K562 (cell line): Measurements from ENCODE around the gene RPL21. TPM values are rescaled to one million over a fixed set of nuclear protein-coding genes. Genes with fewer than 3 reads are reported as not detected.

Source experiments
- ATAC-seq: fragments of 200-7000 bp; cut with Tn5 transposase; 3 replicates; pipeline ENCODE4 v1.9.1; 2020; ENCODE audit warnings: moderate library complexity
- BruUV-seq: library from RNA; stranded (reverse); fragments of 400-500 nt; replicated peaks from 2 replicates; lab custom pipeline; 2021; lab: Mats Ljungman, UMichigan
- CTCF ChIA-PET: fragments of 300-600 bp; formaldehyde crosslinking; extraction: SDS; loops from one replicate; lab custom pipeline; 2021; ENCODE audit warnings: low intra/inter-chr PET ratio; lab: Yijun Ruan, JAX
- POLR2A ChIA-PET: fragments of 300-600, 350-650 bp; sonication (Branson Sonifier 250); formaldehyde crosslinking; extraction: SDS; loops from one replicate; lab custom pipeline; 2021; ENCODE audit warnings: antibody characterized with exemption, inconsistent platforms; lab: Yijun Ruan, JAX
- DNase-seq, 4 experiments: peaks; one replicate each; pipeline versions ENCODE4 v3.0.0 to v3.0.0-alpha.2; 2011 to 2018; ENCODE audit warnings: low spot score in 3 of 4, mixed read lengths in 3 of 4; ENCODE audit errors: extremely low read depth in 1 of 4
- FAIRE-seq: peaks from 2 replicates; lab custom pipeline; 2011; peaks lifted over from hg19 to GRCh38; lab: Jason Lieb, UNC
- H2AFZ ChIP-seq: 2 replicates; pipeline ENCODE4 v1.6.0; 2011; ENCODE audit warnings: low read depth, low read length, control low read depth, inconsistent platforms
- H3K27ac ChIP-seq: fragments of 200-600 bp; 3 replicates; pipeline ENCODE4 v1.8.0; 2011; ENCODE audit warnings: low read depth, mild to moderate bottlenecking, control low read depth, inconsistent platforms, low read length, moderate library complexity, mixed read lengths; ENCODE audit errors: extremely low read depth
- H3K27me3 ChIP-seq, 2 experiments: fragments of 300-600 bp in 1 of 2; 2 replicates in 1 of 2; 3 replicates in 1 of 2; pipeline versions ENCODE4 v1.6.0 to v1.8.0; 2011; ENCODE audit warnings: inconsistent platforms in 2 of 2, low read length in 2 of 2, mild to moderate bottlenecking in 1 of 2, mixed read lengths in 1 of 2, moderate library complexity in 1 of 2; ENCODE audit not compliant: control insufficient read depth in 2 of 2, insufficient read depth in 2 of 2
- H3K36me3 ChIP-seq: fragments of 300-600 bp; 3 replicates; pipeline ENCODE4 v1.8.0; 2011; ENCODE audit warnings: mild to moderate bottlenecking, low read length, inconsistent platforms; ENCODE audit not compliant: control insufficient read depth, insufficient read depth
- H3K4me1 ChIP-seq, 2 experiments: fragments of 200-600 bp in 1 of 2; replicated peaks in 1 of 2; 2 replicates in 1 of 2; 3 replicates in 1 of 2; pipeline versions ENCODE4 v1.5.1 to v1.8.0; 2011; ENCODE audit warnings: inconsistent platforms in 2 of 2, low read length in 2 of 2, mild to moderate bottlenecking in 1 of 2, mixed read lengths in 1 of 2, moderate library complexity in 1 of 2; ENCODE audit not compliant: control insufficient read depth in 2 of 2, insufficient read depth in 2 of 2
- H3K4me2 ChIP-seq: 2 replicates; pipeline ENCODE4 v1.6.1; 2011; ENCODE audit warnings: low read length, control low read depth, inconsistent platforms, mixed read lengths; ENCODE audit not compliant: insufficient read depth
- H3K4me3 ChIP-seq: fragments of 200-600 bp; sonication (generic), shearing (Covaris generic); 2 replicates; pipeline ENCODE4 v1.5.1; 2016; ENCODE audit warnings: control low read depth, inconsistent platforms
- H3K79me2 ChIP-seq: fragments of 200-600 bp; 3 replicates; pipeline ENCODE4 v1.8.0; 2011; ENCODE audit warnings: low read length, inconsistent platforms; ENCODE audit not compliant: control insufficient read depth, insufficient read depth
- H3K9ac ChIP-seq, 2 experiments: 2 replicates each; pipeline versions ENCODE4 v1.6.0 to v1.6.1; 2011; ENCODE audit warnings: low read depth in 2 of 2, low read length in 2 of 2, control low read depth in 1 of 2, inconsistent platforms in 1 of 2, mild to moderate bottlenecking in 1 of 2, mixed read lengths in 1 of 2; ENCODE audit not compliant: insufficient read depth in 1 of 2
- H3K9me1 ChIP-seq: one replicate; pipeline ENCODE4 v1.6.0; 2011; ENCODE audit warnings: inconsistent platforms, mild to moderate bottlenecking, low read length, moderate library complexity; ENCODE audit not compliant: control insufficient read depth, insufficient read depth
- H3K9me3 ChIP-seq: replicated peaks from 2 replicates; pipeline ENCODE4 v1.5.1; 2011; ENCODE audit warnings: low read depth, low read length, inconsistent platforms; ENCODE audit not compliant: control insufficient read depth, insufficient read depth
- H4K20me1 ChIP-seq: replicated peaks from 2 replicates; pipeline ENCODE4 v1.6.1; 2011; ENCODE audit warnings: low read length, inconsistent platforms, mixed read lengths; ENCODE audit not compliant: control insufficient read depth, insufficient read depth
- ATF2 ChIP-seq: sonication (generic); formaldehyde crosslinking; IDR thresholded peaks from 2 replicates; pipeline ENCODE4 v1.8.1; 2022; ENCODE audit warnings: missing genetic modification reagents
- BRD9 ChIP-seq: fragments of 450-650 bp; IDR thresholded peaks from 2 replicates; pipeline ENCODE4 v1.6.1; 2018; ENCODE audit warnings: low read depth; ENCODE audit not compliant: partially characterized antibody
- CBX1 ChIP-seq: sonication (generic); IDR thresholded peaks from 2 replicates; pipeline ENCODE4 v1.6.1; 2016; ENCODE audit warnings: antibody characterized with exemption, low read depth, mild to moderate bottlenecking
- CBX2 ChIP-seq: fragments of 200-600 bp; sonication (generic); IDR thresholded peaks from one replicate; pipeline ENCODE4 v1.6.1; 2012; ENCODE audit warnings: mild to moderate bottlenecking, low read length, inconsistent platforms; ENCODE audit not compliant: insufficient read depth, poor library complexity, severe bottlenecking
- CREB1 ChIP-seq, 2 experiments: sonication (generic) in 1 of 2; formaldehyde crosslinking in 1 of 2; IDR thresholded peaks; 2 replicates each; pipeline versions ENCODE4 v1.6.1 to v1.8.0; 2012 to 2022; ENCODE audit warnings: inconsistent platforms in 1 of 2, mild to moderate bottlenecking in 1 of 2, missing genetic modification reagents in 1 of 2, moderate library complexity in 1 of 2
- MCM5 ChIP-seq: fragments of 450-650 bp; IDR thresholded peaks from 2 replicates; pipeline ENCODE4 v1.6.1; 2016; ENCODE audit warnings: low read depth
- NFIX ChIP-seq: fragments of 250-450 bp; sonication (Bioruptor Pico); IDR thresholded peaks from 2 replicates; pipeline ENCODE4 v1.4.0; 2020; ENCODE audit warnings: low read depth, mild to moderate bottlenecking, moderate library complexity
- SRSF9 ChIP-seq: fragments of 200-400 bp; formaldehyde crosslinking; IDR thresholded peaks from 2 replicates; pipeline ENCODE4 v1.6.1; 2017; ENCODE audit warnings: low read depth, low read length, borderline replicate concordance
- TAF9B ChIP-seq: fragments of 450-650 bp; IDR thresholded peaks from 2 replicates; pipeline ENCODE4 v1.6.1; 2018; ENCODE audit warnings: mild to moderate bottlenecking; ENCODE audit not compliant: partially characterized antibody
- XRCC5 ChIP-seq: fragments of 200-400 bp; formaldehyde crosslinking; IDR thresholded peaks from 2 replicates; pipeline ENCODE4 v1.6.1; 2017; ENCODE audit warnings: low read depth, mild to moderate bottlenecking, low read length
- ZNF431 ChIP-seq: sonication (generic); formaldehyde crosslinking; IDR thresholded peaks from 2 replicates; pipeline ENCODE4 v1.8.0; 2022; ENCODE audit warnings: mild to moderate bottlenecking, missing genetic modification reagents
- ZNF583 ChIP-seq: fragments of 250-450 bp; sonication (Bioruptor Pico); IDR thresholded peaks from 2 replicates; pipeline ENCODE4 v1.4.0; 2020
- WGBS: fragments of 100-300 bp; shearing (Covaris generic); methylation state at CpG from one replicate; pipeline ENCODE4 v1.1.6; 2016; ENCODE audit warnings: low coverage, mixed read lengths; ENCODE audit not compliant: insufficient coverage; ENCODE audit errors: missing lambda C conversion rate; 5-methylcytosine and 5-hydroxymethylcytosine counted together
- in situ Hi-C: fragments of 300-500 bp; cut with MboI; formaldehyde crosslinking; loops from 4 replicates; pipeline ENCODE4 v1.15.0; 2018; ENCODE audit warnings: inconsistent platforms, mixed read lengths
- intact Hi-C: fragments of 100-400 bp; cut with micrococcal nuclease; formaldehyde crosslinking; loops from 2 replicates; pipeline ENCODE4 v1.14.2; 2022
- polyA plus RNA-seq, 8 experiments: library from polyadenylated mRNA; depleted of rRNA in 4 of 8; stranded (reverse) in 5 of 8; unstranded in 3 of 8; fragments of >200 nt; fragmentation: Nextera tagmentation in 2 of 8; fragmentation: Illumina TruSeq in 1 of 8; extraction: Ambion mirVana in 2 of 8; extraction: Trizol in 1 of 8; gene quantifications; 2 replicates each; pipeline versions ENCODE4 v1.2.1 to v1.2.3, GENCODE V29; 2011 to 2014; ENCODE audit warnings: inconsistent platforms in 1 of 8, missing spikeins in 1 of 8
- total RNA-seq, 7 experiments: library from RNA; depleted of rRNA in 6 of 7; stranded (reverse); fragments of >200 nt in 6 of 7; fragmentation: Illumina TruSeq in 2 of 7; extraction: Trizol in 2 of 7; gene quantifications; 2 replicates each; pipeline versions ENCODE4 v1.2.1 to v1.2.3, GENCODE V29; 2011 to 2021; ENCODE audit warnings: low replicate concordance in 1 of 7
- TF ChIP-seq, protein P1 (sequence below): conservative IDR thresholded peaks from 2 replicates; pipeline ENCODE4 v1.6.1; 2011; ENCODE audit warnings: low read depth, mild to moderate bottlenecking, low read length; ENCODE audit not compliant: control insufficient read depth
- TF ChIP-seq, protein P2 (sequence below): fragments of 450-650 bp; formaldehyde crosslinking; IDR thresholded peaks from 2 replicates; pipeline ENCODE4 v1.4.0; 2020; ENCODE audit warnings: mild to moderate bottlenecking, moderate library complexity

The RPL21 gene
- total and polyA plus RNA-seq, 9 of the 15 experiments (the other 6 are each of a cell fraction or from before 2014, with no cell fraction given) = 622 to 4,203 (median 1,676) TPM

DNA sequence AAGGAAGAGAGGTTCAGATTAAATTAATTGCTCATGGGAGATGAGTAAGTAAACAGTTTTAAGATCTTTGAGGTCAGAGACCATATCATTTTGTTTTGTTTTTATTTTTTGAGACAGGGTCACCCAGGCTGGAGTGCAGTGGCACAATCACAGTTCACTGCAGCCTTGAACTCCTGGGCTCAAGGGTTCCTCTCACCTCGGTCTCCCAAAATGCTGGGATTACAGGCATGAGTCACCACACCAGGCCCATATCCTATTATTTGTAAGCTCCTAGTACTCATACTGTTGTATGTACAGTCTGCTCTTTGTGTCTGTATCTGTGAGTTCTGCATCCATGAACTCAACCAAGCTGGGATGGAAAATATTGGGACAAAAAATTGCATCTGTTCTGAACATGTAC, 13.3 kb downstream of the RPL21 start (continued):
- TF ChIP-seq NFIX (CRISPR knock-in tag) = no peak
- no peak for TF ChIP-seq MCM5
- TF ChIP-seq TAF9B = no peak
- TF ChIP-seq ZNF431 (CRISPR knock-in tag) = no peak
- no peak for TF ChIP-seq CREB1 (IDR thresholded peaks at IDR 0.05)
- no peak for TF ChIP-seq CREB1 (CRISPR knock-in tag; IDR thresholded peaks at IDR 0.05)
- no peak for TF ChIP-seq XRCC5
- TF ChIP-seq SRSF9 = no peak
- TF ChIP-seq ATF2 (CRISPR knock-in tag) = no peak
- TF ChIP-seq, all 486 proteins: peak for 0

DNA sequence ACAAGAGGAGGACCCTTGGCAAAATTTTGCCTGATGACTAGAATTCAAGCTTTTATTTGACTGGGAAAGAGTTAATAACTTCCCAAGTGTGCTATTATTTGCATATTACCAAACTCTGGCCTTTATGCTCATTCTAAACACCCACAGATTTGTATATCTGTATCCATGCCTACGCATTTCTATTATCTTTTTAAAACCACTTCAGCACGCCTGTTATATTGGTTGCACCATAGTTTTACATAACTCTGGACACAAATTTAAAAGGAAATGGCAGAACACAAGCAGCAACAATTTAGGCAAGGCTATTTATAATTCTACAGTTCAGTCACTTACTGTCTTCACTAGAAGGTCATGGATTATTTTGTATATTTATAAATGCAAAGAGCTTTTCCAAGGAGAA, 15.6 kb downstream of the RPL21 start:
- Histone ChIP-seq H3K36me3 (no peaks in the 10 kb centered on the region), H3K9ac (no peak overlapping the region), H3K27ac (no peak overlapping the region), H3K4me1 (peaks cover 3 to 17% of the 10 kb centered on the region in 2 experiments; a peak in 3 of 5 replicates), H2AFZ (no peak overlapping the region), H3K9me3 (no peaks in the 10 kb centered on the region), H3K4me3 (no peak overlapping the region), H3K4me2 (no peak overlapping the region), H3K79me2 (no peaks in the 10 kb centered on the region), H3K27me3 (no peaks in the 10 kb centered on the region), H4K20me1 (no peaks in the 10 kb centered on the region), H3K9me1 (no peaks in the 10 kb centered on the region)
- no peak for FAIRE-seq
- BruUV-seq = no TSS peak
- intact Hi-C loops = no loop called here
- POLR2A ChIA-PET = no interaction called here
- CTCF ChIA-PET = no interaction called here
- in situ Hi-C loops = no loop called here
- TF ChIP-seq ZNF583 (CRISPR knock-in tag) = no peak
- no peak for TF ChIP-seq BRD9
- TF ChIP-seq, protein P1, sequence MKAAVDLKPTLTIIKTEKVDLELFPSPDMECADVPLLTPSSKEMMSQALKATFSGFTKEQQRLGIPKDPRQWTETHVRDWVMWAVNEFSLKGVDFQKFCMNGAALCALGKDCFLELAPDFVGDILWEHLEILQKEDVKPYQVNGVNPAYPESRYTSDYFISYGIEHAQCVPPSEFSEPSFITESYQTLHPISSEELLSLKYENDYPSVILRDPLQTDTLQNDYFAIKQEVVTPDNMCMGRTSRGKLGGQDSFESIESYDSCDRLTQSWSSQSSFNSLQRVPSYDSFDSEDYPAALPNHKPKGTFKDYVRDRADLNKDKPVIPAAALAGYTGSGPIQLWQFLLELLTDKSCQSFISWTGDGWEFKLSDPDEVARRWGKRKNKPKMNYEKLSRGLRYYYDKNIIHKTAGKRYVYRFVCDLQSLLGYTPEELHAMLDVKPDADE = no peak
- TF ChIP-seq CBX1 = no peak
- TF ChIP-seq, protein P2, sequence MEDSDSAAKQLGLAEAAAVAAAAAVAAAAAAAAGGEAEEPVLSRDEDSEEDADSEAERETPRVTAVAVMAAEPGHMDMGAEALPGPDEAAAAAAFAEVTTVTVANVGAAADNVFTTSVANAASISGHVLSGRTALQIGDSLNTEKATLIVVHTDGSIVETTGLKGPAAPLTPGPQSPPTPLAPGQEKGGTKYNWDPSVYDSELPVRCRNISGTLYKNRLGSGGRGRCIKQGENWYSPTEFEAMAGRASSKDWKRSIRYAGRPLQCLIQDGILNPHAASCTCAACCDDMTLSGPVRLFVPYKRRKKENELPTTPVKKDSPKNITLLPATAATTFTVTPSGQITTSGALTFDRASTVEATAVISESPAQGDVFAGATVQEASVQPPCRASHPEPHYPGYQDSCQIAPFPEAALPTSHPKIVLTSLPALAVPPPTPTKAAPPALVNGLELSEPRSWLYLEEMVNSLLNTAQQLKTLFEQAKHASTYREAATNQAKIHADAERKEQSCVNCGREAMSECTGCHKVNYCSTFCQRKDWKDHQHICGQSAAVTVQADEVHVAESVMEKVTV (CRISPR knock-in tag) = no peak
- TF ChIP-seq CBX2 = no peak
- ATAC-seq = no peak
- no peak for DNase-seq
- WGBS = 48% methylated on average over 2 of the region's 2 CpGs
